MCF 10A (cell line): Measurements from ENCODE around the gene COX10. TPM values are rescaled to one million over a fixed set of nuclear protein-coding genes. Genes with fewer than 3 reads are reported as not detected.

Source experiments
- BruUV-seq: library from RNA; stranded (reverse); fragments of 400-500 nt; replicated peaks from 2 replicates; lab custom pipeline; 2021; lab: Mats Ljungman, UMichigan
- CTCF ChIA-PET: fragments of 300-600 bp; sonication (Branson Sonifier 250); formaldehyde crosslinking; extraction: SDS; loops from one replicate; lab custom pipeline; 2021; ENCODE audit warnings: antibody characterized with exemption, inconsistent platforms; lab: Yijun Ruan, JAX
- POLR2A ChIA-PET: fragments of 300-600, 350-650 bp; sonication (Branson Sonifier 250); formaldehyde crosslinking; extraction: SDS; loops from one replicate; lab custom pipeline; 2020; ENCODE audit warnings: antibody characterized with exemption, inconsistent platforms; lab: Yijun Ruan, JAX
- DNase-seq: peaks from one replicate; pipeline ENCODE4 v3.0.0-alpha.2; 2018; ENCODE audit not compliant: unreplicated experiment
- H3K27ac Mint-ChIP-seq: one replicate; pipeline ENCODE4 v1.8.0; 2022; ENCODE audit warnings: mild to moderate bottlenecking, low read depth, mixed read lengths; ENCODE audit not compliant: unreplicated experiment
- H3K27me3 Mint-ChIP-seq: one replicate; pipeline ENCODE4 v1.8.0; 2022; ENCODE audit warnings: mixed read lengths; ENCODE audit not compliant: insufficient read depth, unreplicated experiment
- H3K36me3 Mint-ChIP-seq: one replicate; pipeline ENCODE4 v1.8.0; 2022; ENCODE audit warnings: mild to moderate bottlenecking, moderate library complexity, mixed read lengths; ENCODE audit not compliant: insufficient read depth, unreplicated experiment
- H3K4me1 Mint-ChIP-seq: one replicate; pipeline ENCODE4 v1.8.0; 2022; ENCODE audit warnings: mixed read lengths; ENCODE audit not compliant: insufficient read depth, unreplicated experiment
- H3K4me3 Mint-ChIP-seq: one replicate; pipeline ENCODE4 v1.8.0; 2022; ENCODE audit warnings: mild to moderate bottlenecking, moderate library complexity, mixed read lengths; ENCODE audit not compliant: unreplicated experiment
- H3K9me3 Mint-ChIP-seq: one replicate; pipeline ENCODE4 v1.8.0; 2022; ENCODE audit warnings: mixed read lengths; ENCODE audit not compliant: unreplicated experiment
- intact Hi-C: fragments of 100-400 bp; cut with micrococcal nuclease; formaldehyde crosslinking; loops from 2 replicates; pipeline ENCODE4 v1.14.1; 2022
- total RNA-seq: library from RNA; stranded (reverse); gene quantifications from 2 replicates; pipeline ENCODE4 v1.2.3, GENCODE V29; 2022
- TF ChIP-seq, protein P1 (sequence below): fragments of 200-600 bp; IDR thresholded peaks from one replicate; pipeline ENCODE4 v1.8.0; 2022; ENCODE audit warnings: antibody characterized with exemption, mild to moderate bottlenecking; ENCODE audit not compliant: unreplicated experiment

Gene COX10
- total RNA-seq, 1 experiment from 2014 or later: 21.0 TPM

- CTCF ChIA-PET: no interaction called here
- TF ChIP-seq, protein P1, sequence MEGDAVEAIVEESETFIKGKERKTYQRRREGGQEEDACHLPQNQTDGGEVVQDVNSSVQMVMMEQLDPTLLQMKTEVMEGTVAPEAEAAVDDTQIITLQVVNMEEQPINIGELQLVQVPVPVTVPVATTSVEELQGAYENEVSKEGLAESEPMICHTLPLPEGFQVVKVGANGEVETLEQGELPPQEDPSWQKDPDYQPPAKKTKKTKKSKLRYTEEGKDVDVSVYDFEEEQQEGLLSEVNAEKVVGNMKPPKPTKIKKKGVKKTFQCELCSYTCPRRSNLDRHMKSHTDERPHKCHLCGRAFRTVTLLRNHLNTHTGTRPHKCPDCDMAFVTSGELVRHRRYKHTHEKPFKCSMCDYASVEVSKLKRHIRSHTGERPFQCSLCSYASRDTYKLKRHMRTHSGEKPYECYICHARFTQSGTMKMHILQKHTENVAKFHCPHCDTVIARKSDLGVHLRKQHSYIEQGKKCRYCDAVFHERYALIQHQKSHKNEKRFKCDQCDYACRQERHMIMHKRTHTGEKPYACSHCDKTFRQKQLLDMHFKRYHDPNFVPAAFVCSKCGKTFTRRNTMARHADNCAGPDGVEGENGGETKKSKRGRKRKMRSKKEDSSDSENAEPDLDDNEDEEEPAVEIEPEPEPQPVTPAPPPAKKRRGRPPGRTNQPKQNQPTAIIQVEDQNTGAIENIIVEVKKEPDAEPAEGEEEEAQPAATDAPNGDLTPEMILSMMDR: no peak
- no peak overlapping the region for H3K4me3 Mint-ChIP-seq
These were observed 54.4 kb downstream of the COX10 start for GRCh38 chr17:14123619-14124278.

GRCh38 chr17:14124854-14125253 is 55.5 kb downstream of the COX10 start:
- H3K4me1 Mint-ChIP-seq: peaks cover 15% of the 10 kb centered on the region
- no peak overlapping the region for H3K4me3 Mint-ChIP-seq
- CTCF ChIA-PET: interaction anchor here (0.7 kb wide), 1 partner anchor 41 kb away, joined by 3 read pairs; no protein-coding TSS in a partner anchor
- no peaks in the 10 kb centered on the region for H3K9me3 Mint-ChIP-seq
- TF ChIP-seq, protein P1: no peak
- H3K36me3 Mint-ChIP-seq: no peaks in the 10 kb centered on the region
- no peaks in the 10 kb centered on the region for H3K27me3 Mint-ChIP-seq
- no peak for DNase-seq
- no peak overlapping the region for H3K27ac Mint-ChIP-seq
- intact Hi-C loops: no loop called here
- POLR2A ChIA-PET: interaction anchor here (1.2 kb wide), 1 partner anchor 16 kb away, joined by 3 read pairs; no protein-coding TSS in a partner anchor
- BruUV-seq: no TSS peak

More at GRCh38 chr17:14123619-14124278, 54.4 kb downstream of the COX10 start:
- no peaks in the 10 kb centered on the region for H3K36me3 Mint-ChIP-seq
- POLR2A ChIA-PET: interaction anchor here (1.3 kb wide), 1 partner anchor 20 kb away, joined by 4 read pairs; no protein-coding TSS in a partner anchor
- H3K4me1 Mint-ChIP-seq: peaks cover 15% of the 10 kb centered on the region
- intact Hi-C loops: no loop called here
- H3K27ac Mint-ChIP-seq: no peak overlapping the region
- no TSS peak for BruUV-seq
- DNase-seq: no peak
- H3K27me3 Mint-ChIP-seq: no peaks in the 10 kb centered on the region
- no peaks in the 10 kb centered on the region for H3K9me3 Mint-ChIP-seq

DNA sequence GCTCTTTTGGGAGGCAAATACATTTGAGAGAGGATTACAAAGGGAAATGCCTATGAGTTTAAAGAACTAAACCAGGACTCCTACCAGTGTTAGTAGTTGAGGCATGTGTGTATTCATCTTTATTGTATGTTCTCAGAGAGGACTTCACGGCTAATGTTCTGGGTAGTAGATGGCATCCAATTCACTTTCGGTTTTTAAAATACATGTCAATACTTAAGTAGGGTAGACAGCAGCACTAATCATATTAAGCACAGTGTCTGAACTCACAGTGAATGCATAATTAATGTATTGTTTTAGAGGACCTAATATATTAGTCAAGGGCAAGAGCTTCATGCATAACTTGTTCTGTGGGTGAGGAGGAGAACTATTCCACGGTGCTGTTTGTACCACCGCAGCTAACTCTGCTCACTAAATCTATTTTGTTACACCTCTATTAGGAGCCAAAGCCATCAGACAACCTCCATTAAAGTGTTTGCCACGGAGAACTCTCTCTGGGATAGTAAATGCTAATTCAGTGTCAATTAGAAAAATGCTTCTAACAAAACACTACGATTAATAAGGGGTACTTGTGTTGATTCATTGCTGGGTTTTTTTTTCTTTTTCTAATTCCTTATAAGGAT is 56.3 kb downstream of the COX10 start:
- intact Hi-C loops: no loop called here
- H3K4me1 Mint-ChIP-seq: peaks cover 9% of the 10 kb centered on the region
- no peaks in the 10 kb centered on the region for H3K36me3 Mint-ChIP-seq
- DNase-seq: no peak
- TF ChIP-seq, protein P1: no peak
- H3K9me3 Mint-ChIP-seq: peaks cover 4% of the 10 kb centered on the region
- no peak overlapping the region for H3K27ac Mint-ChIP-seq
- H3K27me3 Mint-ChIP-seq: no peaks in the 10 kb centered on the region
- no peak overlapping the region for H3K4me3 Mint-ChIP-seq
- CTCF ChIA-PET: interaction anchor here (0.7 kb wide), 1 partner anchor 40 kb away, joined by 3 read pairs; no protein-coding TSS in a partner anchor
- BruUV-seq: no TSS peak
- POLR2A ChIA-PET: interaction anchor here (0.8 to 1.2 kb wide), 2 partner anchors 17 to 101 kb away, joined by 3 to 4 read pairs; no protein-coding TSS in a partner anchor

GRCh38 chr17:14133104-14133503 is 63.8 kb downstream of the COX10 start:
- Mint-ChIP-seq H3K27ac (no peak overlapping the region), H3K9me3 (peaks cover 8% of the 10 kb centered on the region), H3K36me3 (no peaks in the 10 kb centered on the region), H3K4me3 (no peak overlapping the region), H3K27me3 (no peaks in the 10 kb centered on the region), H3K4me1 (no peaks in the 10 kb centered on the region)
- no TSS peak for BruUV-seq
- TF ChIP-seq, protein P1: no peak
- no peak for DNase-seq
- POLR2A ChIA-PET: interaction anchor here (0.8 to 1.4 kb wide), 2 partner anchors 168 to 1115 kb away, joined by 3 to 4 read pairs; partner anchors contain the start of genes ELAC2 and HS3ST3B1
- CTCF ChIA-PET: interaction anchor here (0.6 kb wide), 1 partner anchor 66 kb away, joined by 3 read pairs; no protein-coding TSS in a partner anchor
- intact Hi-C loops: no loop called here
